Activated T-cell treated with anti-CD3 and anti-CD28 coated beads, Interleukin-2, amount 50 U/mL, for 1 hour (primary cell): ENCODE results near the gene MTCL1.

Experiments used
- DNase-seq: peaks from one replicate; pipeline ENCODE4 v3.0.0-alpha.2; 2020

The MTCL1 gene

DNA sequence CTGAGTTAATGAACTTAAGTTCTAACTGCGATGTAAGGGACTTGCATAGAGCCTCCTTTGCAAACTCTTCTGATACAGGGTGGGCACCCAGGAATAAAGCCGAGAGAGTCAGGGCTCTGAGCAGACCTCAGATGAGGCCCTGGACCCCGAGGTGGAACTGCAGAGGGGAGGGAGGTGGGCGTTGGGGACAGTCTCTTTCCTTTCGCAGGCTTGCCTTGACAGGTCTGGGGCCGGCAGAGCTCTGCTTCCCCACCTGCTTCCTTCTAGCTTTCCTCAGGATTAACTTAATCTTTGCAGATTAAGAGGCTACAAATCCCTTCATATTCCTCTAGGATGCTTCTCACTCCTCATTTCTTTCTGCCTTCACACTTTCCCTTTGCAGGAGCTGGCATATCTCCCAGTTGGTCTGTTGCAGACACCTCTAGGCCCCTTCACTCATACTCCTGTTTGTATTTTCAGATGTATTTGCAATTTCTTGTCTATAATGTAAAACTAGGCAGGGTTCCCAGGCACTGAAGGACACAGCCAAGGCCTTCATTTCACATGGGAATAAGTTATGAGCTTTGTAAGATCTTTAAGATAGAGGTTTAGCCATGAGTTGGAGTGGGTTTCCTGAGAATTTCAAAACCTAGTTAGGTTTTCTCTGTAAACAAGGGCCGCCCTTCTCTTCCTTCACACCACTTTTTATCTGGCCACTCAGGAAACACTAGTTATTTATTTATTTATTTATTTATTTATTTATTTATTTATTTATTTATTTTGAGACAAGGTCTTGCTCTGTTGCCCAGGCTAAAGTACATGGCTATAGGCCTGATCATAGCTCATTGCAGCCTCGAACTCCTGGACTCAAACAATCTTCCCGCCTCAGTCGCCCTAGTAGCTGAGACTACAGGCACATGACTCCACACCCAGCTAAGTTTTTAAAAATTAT is 70.9 kb downstream of the MTCL1 start:
- DNase-seq: no peak

DNA sequence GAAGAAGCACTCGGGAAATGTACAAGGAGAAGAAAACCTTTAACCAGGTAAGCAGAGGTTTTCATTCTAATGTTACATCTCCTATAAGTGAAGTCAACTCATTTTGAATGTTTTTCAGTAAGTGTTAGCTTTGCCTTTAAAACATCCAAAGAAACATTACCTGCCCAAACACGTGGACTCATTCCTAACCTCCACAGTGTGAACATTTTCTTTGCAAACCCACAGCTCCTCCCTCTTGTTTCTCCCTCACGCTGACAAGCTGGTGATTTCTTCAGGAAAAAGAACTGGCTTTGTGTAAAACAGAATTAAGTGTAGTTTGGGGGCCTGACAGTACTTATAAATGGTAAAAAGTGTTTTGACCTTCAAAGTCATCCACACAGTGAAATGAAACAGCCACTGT is 72.5 kb downstream of the MTCL1 start:
- no peak for DNase-seq

DNA sequence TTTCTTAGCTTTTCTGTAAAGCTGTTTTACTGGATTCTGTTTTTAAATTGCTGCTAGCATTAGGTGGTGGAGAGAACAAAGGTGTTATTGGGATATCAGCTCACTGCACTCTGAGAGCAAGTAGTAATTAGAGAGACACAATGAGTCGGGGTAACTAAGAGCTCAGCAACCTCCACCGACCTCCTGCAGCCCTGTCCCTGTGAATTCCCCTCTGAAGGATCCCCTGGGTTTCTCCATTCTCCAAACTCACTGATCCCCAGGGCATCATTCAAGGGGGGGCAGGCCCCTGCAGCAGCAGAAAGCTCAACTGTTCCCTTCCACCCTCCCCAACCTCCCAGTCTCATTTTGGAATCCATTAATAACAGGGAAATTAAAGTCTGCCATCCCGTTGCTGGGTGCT is 73.0 kb downstream of the MTCL1 start:
- DNase-seq: no peak

DNA sequence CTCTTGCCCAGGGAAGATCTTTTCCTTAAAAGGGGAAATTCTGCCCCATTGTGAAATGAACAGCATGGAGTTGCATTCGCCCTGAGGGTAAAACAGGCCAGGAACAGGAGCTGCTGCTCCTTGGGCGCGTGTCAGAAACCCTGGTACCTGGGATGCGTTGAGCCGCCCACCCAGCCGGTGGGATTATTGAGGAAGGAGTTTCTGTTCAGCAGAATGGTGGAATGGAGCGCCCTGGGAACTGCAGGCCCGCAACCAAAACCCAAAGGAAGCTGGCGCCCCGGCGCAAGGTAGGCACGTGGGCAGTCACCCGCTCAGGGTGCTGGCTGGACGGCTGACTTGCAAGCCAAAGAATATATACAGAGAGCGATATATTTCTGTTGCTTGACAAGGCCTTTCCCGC is 73.5 kb downstream of the MTCL1 start:
- DNase-seq: no peak

DNA sequence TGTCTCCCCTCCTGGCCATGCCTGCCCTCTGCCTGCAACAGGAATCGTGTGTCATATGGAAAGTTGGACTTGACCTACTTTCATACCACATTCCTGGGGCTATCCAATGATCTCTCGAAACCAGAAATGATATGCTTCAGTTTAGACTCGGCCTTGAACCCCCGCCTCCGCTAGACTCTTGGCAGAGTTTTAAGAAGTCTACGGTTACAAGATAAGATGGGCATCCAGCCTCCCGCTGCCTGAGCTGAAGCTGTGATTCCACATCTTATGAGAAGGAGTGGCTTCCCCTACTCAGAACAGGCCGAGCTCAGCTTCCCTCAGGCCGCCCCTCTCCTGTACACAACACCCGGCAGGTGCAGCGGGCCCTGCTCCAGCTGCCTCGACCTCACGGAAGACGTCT is 73.9 kb downstream of the MTCL1 start:
- DNase-seq: no peak

DNA sequence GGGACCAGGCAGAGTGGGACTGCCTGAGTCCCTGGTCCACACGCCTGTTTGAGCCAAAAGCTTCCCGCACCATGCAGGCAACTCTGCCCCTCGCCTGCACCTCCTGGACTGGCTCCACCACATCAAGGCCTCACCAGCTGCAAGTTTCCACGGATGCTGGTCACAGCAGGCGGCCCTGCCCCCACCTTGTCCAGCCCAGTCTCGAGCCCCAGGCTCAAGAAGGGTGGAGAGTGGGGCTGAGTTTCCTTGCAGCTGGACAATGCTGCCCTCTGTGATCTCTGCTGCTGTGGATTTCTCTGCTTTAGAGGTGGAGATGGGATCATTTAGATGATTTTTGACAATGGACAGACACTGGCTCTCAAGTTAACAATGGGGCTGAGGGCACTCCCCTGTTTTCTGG is 74.9 kb downstream of the MTCL1 start:
- no peak for DNase-seq

DNA sequence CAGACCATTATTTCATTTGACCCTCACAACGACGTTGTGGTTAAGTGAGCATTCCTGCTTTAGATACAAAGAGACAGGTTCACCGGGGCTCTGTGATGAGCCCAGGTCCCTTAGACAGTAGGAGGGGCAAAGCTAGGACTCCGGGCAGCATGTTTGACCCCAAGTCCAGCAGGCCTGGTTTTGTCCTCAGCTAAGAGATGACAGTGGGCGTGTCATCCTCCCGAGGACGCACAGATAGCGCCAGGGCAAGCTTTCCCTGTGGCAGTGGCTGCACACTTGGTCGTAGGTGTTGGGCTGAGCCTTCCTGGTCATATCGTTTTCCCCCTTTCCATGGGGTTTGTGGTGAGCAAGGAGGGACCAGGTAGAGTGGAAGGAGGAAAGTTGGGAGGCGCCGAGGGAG is 76.3 kb downstream of the MTCL1 start:
- DNase-seq: no peak

DNA sequence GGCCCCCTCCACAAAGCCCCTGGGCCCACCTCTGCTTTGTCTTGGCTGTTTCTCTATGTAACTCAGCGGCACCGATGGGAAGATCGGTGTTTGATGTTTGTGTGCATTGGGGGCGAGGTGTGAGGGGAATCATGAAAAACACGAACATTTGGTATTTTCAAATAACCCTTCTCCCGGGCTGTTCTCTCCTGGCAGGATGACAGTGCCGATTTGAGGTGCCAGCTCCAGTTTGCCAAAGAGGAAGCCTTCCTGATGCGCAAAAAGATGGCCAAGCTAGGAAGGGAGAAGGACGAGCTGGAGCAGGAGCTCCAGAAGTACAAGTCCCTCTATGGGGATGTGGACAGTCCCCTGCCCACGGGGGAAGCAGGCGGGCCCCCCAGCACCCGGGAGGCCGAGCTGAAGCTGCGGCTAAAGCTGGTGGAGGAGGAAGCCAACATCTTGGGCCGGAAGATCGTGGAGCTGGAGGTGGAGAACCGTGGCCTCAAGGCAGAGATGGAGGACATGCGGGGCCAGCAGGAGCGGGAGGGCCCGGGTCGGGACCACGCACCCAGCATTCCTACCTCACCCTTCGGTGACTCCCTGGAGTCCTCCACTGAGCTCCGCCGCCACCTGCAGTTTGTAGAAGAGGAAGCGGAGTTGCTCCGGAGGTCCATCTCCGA is 78.1 kb downstream of the MTCL1 start:
- DNase-seq: no peak

DNA sequence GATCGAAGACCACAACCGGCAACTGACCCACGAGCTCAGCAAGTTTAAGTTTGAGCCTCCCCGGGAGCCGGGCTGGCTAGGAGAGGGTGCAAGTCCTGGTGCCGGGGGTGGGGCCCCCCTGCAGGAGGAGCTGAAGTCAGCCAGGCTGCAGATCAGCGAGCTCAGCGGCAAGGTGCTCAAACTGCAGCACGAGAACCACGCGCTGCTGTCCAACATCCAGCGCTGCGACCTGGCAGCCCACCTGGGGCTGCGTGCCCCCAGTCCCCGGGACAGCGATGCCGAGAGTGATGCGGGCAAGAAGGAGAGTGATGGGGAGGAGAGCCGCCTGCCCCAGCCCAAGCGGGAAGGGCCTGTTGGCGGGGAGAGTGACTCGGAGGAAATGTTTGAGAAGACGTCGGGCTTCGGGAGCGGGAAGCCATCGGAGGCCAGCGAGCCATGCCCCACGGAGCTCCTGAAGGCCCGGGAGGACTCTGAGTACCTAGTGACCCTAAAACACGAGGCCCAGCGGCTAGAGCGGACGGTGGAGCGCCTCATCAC is 78.7 kb downstream of the MTCL1 start:
- DNase-seq: no peak

DNA sequence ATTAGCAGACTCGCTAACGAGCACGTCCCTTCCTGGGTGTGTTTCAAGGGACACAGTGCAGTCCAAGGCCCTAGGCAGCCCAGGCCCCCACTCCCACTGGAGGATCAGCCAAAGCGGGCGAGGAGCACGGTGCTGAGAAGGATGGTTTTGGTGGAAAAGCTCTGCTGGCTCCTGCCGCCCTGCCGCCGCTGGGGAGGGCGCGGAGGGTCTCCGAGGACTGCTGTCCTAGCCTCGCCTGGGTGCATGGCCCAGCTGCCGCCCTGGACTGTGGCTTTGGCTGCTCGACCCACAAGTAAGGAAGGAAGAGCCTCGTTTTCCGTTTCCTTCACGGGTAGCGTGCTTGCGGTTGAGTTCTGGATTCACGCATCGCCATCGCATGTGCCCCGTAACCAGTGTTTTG is 79.9 kb downstream of the MTCL1 start:
- DNase-seq: no peak

DNA sequence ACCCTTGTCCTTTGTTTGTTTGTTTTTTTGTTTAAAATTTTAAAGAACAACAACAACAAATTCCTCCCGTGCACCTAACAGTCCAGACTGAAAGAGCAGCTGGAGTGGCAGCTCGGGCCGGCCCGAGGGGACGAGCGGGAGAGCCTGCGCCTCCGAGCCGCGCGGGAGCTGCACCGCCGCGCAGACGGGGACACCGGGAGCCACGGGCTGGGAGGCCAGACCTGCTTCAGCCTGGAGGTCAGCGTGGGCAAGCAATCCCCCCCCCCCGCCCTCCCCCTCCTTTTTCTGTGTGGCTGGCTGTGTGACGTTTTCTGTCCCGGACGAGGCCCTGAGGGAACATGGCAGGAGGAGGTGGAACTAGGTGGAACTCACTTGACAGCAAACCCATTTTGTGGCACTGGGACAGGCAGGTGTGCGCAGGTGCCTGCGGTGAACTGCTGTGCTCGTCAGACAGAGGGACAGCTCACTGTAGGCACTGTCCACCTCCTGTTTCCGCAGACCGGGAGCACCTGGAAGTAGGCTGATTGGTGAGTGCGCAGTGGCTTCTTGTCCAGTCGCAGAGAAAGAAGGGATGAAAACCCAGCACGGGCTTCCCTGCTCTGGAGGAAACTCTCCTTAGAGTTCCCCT is 80.6 kb downstream of the MTCL1 start:
- no peak for DNase-seq

DNA sequence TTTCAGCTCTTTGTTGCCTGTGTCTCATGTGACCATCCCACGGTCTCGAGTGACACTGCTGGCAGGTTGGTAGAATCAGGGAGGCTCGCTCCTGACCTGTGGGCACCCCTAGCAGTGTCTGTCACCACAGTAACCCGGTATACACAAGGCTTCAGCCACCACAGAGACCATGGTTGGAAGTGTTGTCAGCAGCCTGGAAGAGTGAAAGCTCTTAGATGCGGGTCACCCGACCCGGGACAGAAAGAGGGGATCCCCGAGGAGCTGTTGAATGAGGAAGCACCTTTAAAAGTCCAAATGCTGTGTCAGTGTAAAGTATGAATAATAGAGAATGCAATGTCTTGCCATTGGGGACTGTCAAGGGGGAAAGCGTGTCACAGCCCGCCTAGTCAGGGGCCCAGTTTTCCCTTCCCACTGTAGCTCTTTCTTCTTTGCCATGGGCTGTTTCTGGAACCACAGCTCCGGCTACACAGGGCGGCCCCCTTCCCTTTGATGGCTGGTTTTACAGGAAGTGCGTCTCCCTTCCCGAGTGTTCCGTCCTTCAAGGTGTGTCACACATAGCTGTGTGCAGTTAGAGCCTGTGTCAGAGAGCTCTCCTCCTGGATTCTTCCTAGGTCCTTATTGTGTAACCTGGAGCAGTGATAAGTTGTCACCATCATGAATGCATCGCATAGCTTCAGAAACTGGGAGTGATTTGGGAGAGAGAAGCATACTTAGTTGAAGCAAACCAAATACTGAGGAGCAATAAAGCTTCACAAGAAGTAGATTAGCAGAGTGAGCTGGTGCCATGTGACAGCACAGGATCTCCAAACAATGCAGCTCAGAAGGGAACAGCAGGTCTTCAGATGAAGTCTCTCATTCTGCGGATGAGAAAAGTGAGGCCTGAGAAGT is 81.4 kb downstream of the MTCL1 start:
- DNase-seq: no peak

DNA sequence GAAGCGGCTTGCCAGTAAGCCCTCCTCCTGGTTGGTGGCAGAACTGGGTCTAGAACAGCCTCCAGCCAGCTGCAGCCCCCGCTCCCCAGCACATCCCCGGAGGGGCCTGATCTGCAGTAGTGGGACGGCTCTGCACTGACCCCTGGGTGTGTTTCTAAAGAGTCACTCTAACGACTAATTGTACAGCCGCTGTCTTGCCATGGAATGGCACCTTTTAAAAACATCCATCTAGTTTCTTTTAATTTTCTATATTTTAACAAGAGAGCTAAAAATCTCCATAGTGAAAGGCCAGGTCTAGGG is 82.0 kb downstream of the MTCL1 start:
- DNase-seq: no peak

DNA sequence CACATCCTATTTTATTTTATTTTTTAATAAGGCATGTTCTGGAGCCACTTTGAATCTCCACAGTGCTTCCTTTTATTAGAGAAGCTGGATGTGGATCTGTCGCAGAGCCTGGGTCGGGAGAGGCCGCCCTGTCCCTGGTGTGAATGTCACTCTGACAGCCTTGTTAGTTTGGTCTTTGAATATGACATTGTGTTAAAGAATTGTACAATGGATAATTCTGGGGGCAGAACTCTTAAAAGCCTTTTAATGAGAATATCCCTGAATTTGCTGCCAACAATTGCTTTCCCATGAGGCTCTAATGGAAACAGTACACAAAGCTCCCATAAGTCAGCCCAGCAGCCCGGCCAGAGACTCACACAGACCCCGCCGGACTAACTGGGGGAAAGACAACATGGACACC is 82.4 kb downstream of the MTCL1 start:
- DNase-seq: no peak

DNA sequence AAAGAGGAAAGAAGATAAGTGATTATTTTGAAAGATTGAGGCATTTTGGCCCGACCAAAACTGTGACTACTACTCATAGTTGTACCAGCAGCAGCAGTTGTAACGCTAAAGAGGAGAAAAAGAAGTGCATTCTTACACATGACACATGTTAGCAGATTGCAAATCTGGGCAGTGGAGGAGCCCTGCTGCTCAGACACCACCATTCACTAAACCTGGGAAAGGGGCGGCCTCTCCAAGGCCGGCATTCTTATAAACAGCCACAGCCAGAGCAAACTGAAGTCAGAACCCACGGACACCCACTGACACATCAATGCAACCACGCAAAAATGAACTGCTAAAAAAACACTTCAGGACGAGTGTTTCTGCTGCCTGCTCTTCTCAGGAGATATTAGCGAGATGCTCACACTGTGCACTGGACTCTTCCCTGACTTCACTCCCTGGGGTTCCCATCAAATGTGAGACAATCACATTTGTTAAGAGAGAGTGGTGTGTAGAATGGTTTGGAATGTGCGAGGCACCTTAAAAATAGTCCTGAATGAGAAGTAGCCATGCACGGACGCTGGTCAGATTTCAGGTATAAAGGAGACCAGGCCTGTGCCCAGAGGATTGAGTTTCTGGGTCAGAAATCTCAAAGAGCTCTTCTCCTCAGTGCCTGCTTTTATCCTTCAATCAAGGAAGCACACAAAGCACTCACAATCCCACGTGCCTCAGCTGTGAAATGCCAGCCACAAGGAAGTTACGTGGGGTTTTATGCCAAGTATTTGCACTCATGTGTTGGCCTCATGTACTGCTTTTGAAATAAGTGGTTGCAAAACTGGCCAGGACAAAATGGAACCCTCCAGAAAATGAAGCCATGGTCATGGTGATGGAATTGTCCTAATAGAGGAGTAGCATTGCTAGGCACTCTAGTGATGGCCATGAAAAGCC is 83.4 kb downstream of the MTCL1 start:
- DNase-seq: no peak

DNA sequence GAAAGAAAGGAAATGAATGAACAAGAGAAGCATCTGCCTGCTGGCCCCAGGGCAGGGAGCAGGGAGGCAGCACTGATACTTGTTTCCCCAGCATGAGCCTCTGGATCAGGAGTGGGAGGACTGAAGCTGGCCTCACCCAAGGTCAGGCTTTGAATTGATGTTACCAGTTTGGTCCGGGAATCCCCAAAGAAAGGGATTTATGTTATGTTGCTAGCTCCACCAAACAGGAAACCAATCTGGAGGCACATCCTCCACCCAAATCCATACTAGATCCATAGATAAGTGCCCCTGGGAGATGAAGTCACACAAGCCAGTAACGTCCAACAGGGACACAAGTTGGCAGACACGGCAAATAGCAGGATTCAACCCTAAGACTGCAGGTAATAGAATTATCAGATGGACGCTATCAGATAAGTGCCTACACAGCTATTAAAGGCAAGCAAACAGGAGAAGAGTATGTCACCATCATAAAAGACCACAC is 85.9 kb downstream of the MTCL1 start:
- no peak for DNase-seq

DNA sequence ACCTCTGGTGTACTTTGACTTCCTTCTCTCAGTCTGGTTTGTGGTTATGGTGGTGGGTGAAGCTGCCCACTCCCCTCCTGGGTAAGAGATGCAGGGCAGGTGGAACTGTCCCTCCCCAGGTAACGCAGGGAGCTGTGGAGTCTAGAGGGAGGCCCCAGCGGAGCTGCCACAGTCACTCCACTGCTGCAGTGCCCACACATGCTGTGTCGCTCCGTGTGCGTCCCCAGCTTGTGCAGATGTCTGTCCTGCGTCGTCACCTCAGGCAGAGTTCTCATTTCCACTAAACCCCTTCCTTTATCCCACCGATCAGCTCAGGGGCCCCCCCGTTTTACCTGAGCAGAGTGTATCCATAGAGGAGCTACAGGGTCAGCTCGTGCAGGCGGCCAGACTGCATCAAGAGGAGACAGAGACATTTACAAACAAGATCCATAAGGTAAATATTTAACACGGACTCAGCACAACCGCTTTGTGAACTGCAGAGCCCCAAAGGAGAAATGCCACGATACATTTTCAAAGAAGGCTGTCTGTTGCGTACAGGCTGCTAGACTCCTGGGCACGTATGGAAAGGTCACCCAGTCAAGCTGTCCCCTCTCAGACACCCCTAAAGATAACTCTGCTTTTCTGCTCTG is 87.4 kb downstream of the MTCL1 start:
- no peak for DNase-seq

DNA sequence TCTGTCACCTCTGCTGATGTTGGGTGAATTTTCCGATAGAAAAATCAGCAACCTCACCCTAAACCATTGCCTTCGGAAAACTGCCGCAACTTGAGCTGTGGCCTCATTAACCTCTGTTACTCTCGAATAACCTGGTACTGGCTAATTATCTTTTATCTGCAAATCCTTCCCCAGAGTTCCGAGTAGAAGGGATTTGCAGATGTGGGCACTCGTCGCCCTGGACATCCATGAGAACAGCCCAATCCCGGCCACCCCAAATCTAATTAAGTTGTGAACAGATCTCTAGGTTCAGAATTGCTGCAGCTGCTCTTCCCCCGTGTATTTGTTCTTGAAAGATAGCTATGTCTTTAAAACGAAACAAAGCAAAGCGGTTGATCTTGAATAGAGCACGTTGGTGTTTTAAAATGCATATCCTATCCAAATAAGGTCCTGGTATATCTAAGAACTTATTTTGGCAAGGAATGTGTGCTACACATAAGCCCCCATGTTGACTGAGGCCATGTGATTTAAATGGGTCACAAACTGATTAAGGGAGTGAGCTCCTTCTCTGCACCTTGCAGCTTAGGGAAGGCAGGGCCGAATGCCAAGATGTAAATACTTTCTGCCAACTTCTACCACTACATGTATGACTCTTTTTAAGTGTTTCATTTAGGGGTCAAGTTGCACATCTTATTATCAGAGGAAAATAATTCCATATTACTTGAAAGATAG is 88.2 kb downstream of the MTCL1 start:
- no peak for DNase-seq

DNA sequence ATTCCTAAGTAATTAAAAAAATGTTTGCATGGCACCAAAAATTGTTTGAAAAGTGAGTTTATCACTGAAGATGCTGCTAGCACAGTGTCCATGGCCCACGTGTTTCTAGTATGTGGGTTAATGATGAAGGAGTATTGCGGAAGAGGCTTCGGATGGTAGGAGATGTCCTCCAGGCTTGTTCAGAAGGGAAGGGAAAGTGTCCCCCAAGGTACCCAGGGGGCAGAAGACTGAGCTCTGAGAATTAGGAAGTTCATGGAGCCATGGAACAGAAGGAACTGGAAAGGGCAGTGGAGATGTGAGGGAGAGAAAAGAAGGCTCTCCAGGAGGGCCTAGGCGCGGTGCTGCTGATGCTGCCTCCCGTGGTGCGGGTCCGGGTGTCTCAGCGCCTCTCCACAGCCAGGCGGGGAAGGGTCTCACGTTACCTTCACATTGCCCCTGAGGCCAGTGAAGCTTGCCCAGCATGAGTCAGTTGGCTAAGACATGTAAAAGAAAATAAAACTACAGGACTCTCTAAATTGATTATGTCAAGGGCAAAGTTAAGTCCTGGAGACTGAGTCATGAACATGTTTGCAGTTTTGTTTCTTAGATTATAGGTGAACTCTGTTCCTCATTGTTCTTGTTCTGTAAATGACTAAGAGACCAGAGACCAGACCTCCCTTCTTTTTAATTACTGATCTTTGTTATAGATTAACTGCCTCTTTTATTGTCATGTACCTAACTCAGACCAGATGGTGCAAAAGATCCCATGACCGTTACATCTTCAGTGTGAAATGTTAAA is 89.0 kb downstream of the MTCL1 start:
- DNase-seq: no peak

DNA sequence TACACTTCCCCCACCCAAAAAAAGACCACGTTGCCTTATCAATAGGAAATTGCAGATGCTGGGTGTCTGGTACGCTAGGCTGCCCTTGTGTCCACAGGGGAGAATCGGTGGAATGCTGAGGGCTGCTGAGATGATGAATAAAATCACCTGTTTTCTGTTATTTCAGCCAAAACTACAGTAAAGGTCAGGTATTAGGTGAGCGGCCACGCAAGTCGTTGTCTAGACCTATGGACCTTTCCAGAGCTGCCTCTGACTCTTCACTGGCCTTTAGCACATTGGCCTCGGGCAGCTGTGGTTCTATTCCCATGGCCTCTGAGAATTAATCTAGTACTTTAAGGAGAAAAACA is 89.6 kb downstream of the MTCL1 start:
- no peak for DNase-seq
